WTC11 (cell line): ENCODE measurements around the gene OPCML. TPM values are rescaled to one million over a fixed set of nuclear protein-coding genes. Genes with fewer than 3 reads are reported as not detected.

Source experiments
- ATAC-seq: fragments of 200-7000 bp; cut with Tn5 transposase; 2 replicates; pipeline ENCODE4 v1.10.0; 2021; ENCODE audit warnings: mild to moderate bottlenecking, moderate library complexity
- CTCF ChIA-PET: fragments of 300-600 bp; sonication (Branson Sonifier 250); formaldehyde crosslinking; loops from one replicate; lab custom pipeline; 2021; ENCODE audit warnings: antibody characterized with exemption; lab: Charles Lee
- POLR2A ChIA-PET: fragments of 350-600 bp; sonication (Branson Sonifier 250); formaldehyde crosslinking; loops from one replicate; lab custom pipeline; 2021; ENCODE audit warnings: antibody characterized with exemption; lab: Charles Lee
- DNase-seq: peaks from one replicate; pipeline ENCODE4 v3.0.0; 2021; ENCODE audit warnings: low spot score
- H3K27ac Mint-ChIP-seq: 2 replicates; pipeline ENCODE4 v1.8.0; 2021; ENCODE audit warnings: mixed read lengths
- H3K27me3 Mint-ChIP-seq: 2 replicates; pipeline ENCODE4 v1.8.0; 2021; ENCODE audit warnings: low read depth, mild to moderate bottlenecking, moderate library complexity, mixed read lengths
- H3K36me3 Mint-ChIP-seq: 2 replicates; pipeline ENCODE4 v1.8.0; 2021; ENCODE audit warnings: mixed read lengths
- H3K4me1 Mint-ChIP-seq: 2 replicates; pipeline ENCODE4 v1.8.0; 2022; ENCODE audit warnings: mixed read lengths
- H3K4me3 Mint-ChIP-seq: 2 replicates; pipeline ENCODE4 v1.8.0; 2021; ENCODE audit warnings: mild to moderate bottlenecking, moderate library complexity, mixed read lengths
- H3K9me3 Mint-ChIP-seq: 2 replicates; pipeline ENCODE4 v1.8.0; 2021; ENCODE audit warnings: mixed read lengths
- AFF4 ChIP-seq: sonication (generic); formaldehyde crosslinking; IDR thresholded peaks from 2 replicates; pipeline ENCODE4 v1.8.1; 2023; ENCODE audit warnings: mild to moderate bottlenecking, missing genetic modification reagents, borderline replicate concordance
- CDX4 ChIP-seq: fragments of 250-450 bp; sonication (Bioruptor Pico); IDR thresholded peaks from 2 replicates; pipeline ENCODE4 v1.9.0; 2021; ENCODE audit warnings: moderate library complexity, mild to moderate bottlenecking, inconsistent platforms, borderline replicate concordance
- ERG ChIP-seq: fragments of 250-450 bp; sonication (Bioruptor Pico); IDR thresholded peaks from 2 replicates; pipeline ENCODE4 v1.8.0; 2021; ENCODE audit warnings: mild to moderate bottlenecking
- ESRRA ChIP-seq: sonication (generic); formaldehyde crosslinking; IDR thresholded peaks from 2 replicates; pipeline ENCODE4 v1.8.1; 2022; ENCODE audit warnings: mild to moderate bottlenecking, missing genetic modification reagents, borderline replicate concordance
- FOXJ3 ChIP-seq: sonication (generic); formaldehyde crosslinking; IDR thresholded peaks from 2 replicates; pipeline ENCODE4 v1.9.0; 2021; ENCODE audit warnings: missing genetic modification reagents, mild to moderate bottlenecking, borderline replicate concordance
- FOXK1 ChIP-seq: sonication (generic); formaldehyde crosslinking; IDR thresholded peaks from 2 replicates; pipeline ENCODE4 v1.8.0; 2022; ENCODE audit warnings: mild to moderate bottlenecking, moderate library complexity, missing genetic modification reagents
- GABPB1 ChIP-seq: sonication (generic); formaldehyde crosslinking; IDR thresholded peaks from 2 replicates; pipeline ENCODE4 v1.8.1; 2023; ENCODE audit warnings: mild to moderate bottlenecking, missing genetic modification reagents
- IRF2 ChIP-seq: sonication (generic); formaldehyde crosslinking; IDR thresholded peaks from 2 replicates; pipeline ENCODE4 v1.8.0; 2022; ENCODE audit warnings: low read depth, missing genetic modification reagents, borderline replicate concordance
- NFATC4 ChIP-seq: fragments of 250-450 bp; sonication (Bioruptor Pico); IDR thresholded peaks from 2 replicates; pipeline ENCODE4 v1.9.0; 2021; ENCODE audit warnings: mild to moderate bottlenecking
- NFE2L1 ChIP-seq: sonication (generic); formaldehyde crosslinking; IDR thresholded peaks from 2 replicates; pipeline ENCODE4 v1.8.1; 2023; ENCODE audit warnings: missing genetic modification reagents
- SMAD4 ChIP-seq: sonication (generic); formaldehyde crosslinking; IDR thresholded peaks from 2 replicates; pipeline ENCODE4 v1.8.0; 2022; ENCODE audit warnings: mild to moderate bottlenecking, missing genetic modification reagents
- TP53 ChIP-seq: sonication (generic); formaldehyde crosslinking; IDR thresholded peaks from 2 replicates; pipeline ENCODE4 v1.8.1; 2023; ENCODE audit warnings: mild to moderate bottlenecking, missing genetic modification reagents
- USF2 ChIP-seq: sonication (generic); formaldehyde crosslinking; IDR thresholded peaks from 2 replicates; pipeline ENCODE4 v1.8.1; 2023; ENCODE audit warnings: mild to moderate bottlenecking, missing genetic modification reagents, moderate library complexity
- total RNA-seq: library from RNA; stranded (reverse); gene quantifications from 3 replicates; pipeline ENCODE4 v1.2.3, GENCODE V29; 2021
- TF ChIP-seq, protein P1 (sequence below): sonication (generic); formaldehyde crosslinking; IDR thresholded peaks from 2 replicates; pipeline ENCODE4 v1.8.1; 2023; ENCODE audit warnings: mild to moderate bottlenecking, moderate library complexity, missing genetic modification reagents
- TF ChIP-seq, protein P2 (sequence below): sonication (generic); formaldehyde crosslinking; IDR thresholded peaks from 2 replicates; pipeline ENCODE4 v1.8.1; 2022; ENCODE audit warnings: low read depth, mild to moderate bottlenecking, moderate library complexity, missing genetic modification reagents, borderline replicate concordance

Gene OPCML
- total RNA-seq, 1 experiment from 2014 or later = 1.5 TPM

DNA sequence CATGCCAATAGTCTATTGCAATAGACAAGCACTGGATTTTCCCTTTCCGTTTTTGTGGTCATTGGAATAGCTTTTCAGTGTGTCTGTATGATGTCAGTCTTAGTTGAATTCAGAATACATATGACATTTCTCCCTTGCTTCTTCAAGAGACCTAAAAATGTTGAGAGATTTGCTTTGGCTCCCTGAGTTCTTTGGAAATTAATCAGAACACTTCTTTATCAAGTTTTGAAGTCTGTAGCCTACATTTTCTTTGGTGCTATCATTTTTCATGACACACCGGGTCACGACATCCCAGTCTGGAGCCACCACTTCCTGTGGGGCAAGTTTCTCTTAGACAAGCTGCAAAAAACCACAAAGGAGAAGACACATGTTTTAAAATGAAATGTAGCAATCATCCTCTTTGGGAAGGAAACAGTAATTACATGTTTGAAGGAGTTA, 847.1 kb downstream of the OPCML start (continued):
- TF ChIP-seq, protein P1, sequence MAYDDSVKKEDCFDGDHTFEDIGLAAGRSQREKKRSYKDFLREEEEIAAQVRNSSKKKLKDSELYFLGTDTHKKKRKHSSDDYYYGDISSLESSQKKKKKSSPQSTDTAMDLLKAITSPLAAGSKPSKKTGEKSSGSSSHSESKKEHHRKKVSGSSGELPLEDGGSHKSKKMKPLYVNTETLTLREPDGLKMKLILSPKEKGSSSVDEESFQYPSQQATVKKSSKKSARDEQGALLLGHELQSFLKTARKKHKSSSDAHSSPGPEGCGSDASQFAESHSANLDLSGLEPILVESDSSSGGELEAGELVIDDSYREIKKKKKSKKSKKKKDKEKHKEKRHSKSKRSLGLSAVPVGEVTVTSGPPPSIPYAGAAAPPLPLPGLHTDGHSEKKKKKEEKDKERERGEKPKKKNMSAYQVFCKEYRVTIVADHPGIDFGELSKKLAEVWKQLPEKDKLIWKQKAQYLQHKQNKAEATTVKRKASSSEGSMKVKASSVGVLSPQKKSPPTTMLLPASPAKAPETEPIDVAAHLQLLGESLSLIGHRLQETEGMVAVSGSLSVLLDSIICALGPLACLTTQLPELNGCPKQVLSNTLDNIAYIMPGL (CRISPR knock-in tag) = no peak
- no peak for TF ChIP-seq ESRRA (CRISPR knock-in tag)
- TF ChIP-seq NFE2L1 (CRISPR knock-in tag) = no peak

- Mint-ChIP-seq H3K4me3 (no peak overlapping the region), H3K27me3 (no peaks in the 10 kb centered on the region), H3K36me3 (0 out of 2 replicates have a peak, but pooled peaks cover 2% of the 10 kb centered on the region), H3K4me1 (peaks cover 18% of the 10 kb centered on the region), H3K27ac (no peak overlapping the region), H3K9me3 (peaks cover 9% of the 10 kb centered on the region)
- DNase-seq = no peak
- POLR2A ChIA-PET = no interaction called here
- CTCF ChIA-PET = no interaction called here
- no peak for ATAC-seq
- TF ChIP-seq GABPB1 (CRISPR knock-in tag) = peak; percentile 70
- TF ChIP-seq, protein P2, sequence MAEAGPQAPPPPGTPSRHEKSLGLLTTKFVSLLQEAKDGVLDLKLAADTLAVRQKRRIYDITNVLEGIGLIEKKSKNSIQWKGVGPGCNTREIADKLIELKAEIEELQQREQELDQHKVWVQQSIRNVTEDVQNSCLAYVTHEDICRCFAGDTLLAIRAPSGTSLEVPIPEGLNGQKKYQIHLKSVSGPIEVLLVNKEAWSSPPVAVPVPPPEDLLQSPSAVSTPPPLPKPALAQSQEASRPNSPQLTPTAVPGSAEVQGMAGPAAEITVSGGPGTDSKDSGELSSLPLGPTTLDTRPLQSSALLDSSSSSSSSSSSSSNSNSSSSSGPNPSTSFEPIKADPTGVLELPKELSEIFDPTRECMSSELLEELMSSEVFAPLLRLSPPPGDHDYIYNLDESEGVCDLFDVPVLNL (CRISPR knock-in tag) = no peak
Measured at GRCh38 chr11:132683602-132684001, 848.7 kb downstream of the OPCML start.

DNA sequence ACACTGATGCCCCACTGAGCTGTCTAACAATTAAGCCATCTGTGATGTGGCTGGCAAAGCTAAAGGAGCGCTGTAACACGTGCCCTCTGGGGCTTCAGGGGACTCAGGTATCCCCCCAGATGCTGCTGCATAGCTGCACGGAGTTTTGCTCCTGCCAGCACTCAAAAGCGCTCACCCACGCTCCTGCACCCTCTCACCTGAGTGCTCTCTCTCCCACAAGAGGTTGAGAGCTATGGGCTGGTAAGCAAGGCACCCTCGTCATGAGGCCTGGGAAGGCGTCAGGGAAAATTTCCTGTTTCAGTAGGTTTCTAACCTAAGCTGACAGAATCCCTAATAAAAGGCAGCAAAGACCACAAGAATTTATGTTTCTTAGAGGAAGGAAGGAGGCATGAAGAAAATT, 850.3 kb downstream of the OPCML start:
- ATAC-seq (no peak), DNase-seq (no peak)
- ChIA-PET POLR2A (no interaction called here), CTCF (no interaction called here)
- H3K36me3 Mint-ChIP-seq = peaks cover 16% of the 10 kb centered on the region
- H3K4me3 Mint-ChIP-seq = no peak overlapping the region
- 0 out of 2 replicates have a peak, but pooled peaks cover 5% of the 10 kb centered on the region for H3K27me3 Mint-ChIP-seq
- no peak overlapping the region for H3K27ac Mint-ChIP-seq
- TF ChIP-seq FOXJ3 (no peak), NFATC4 (CRISPR knock-in tag) (no peak), USF2 (CRISPR knock-in tag) (no peak), FOXK1 (CRISPR knock-in tag) (no peak), SMAD4 (CRISPR knock-in tag) (no peak), TP53 (CRISPR knock-in tag) (no peak), CDX4 (CRISPR knock-in tag) (no peak), ERG (CRISPR knock-in tag) (no peak), AFF4 (no peak), IRF2 (no peak)
- peaks cover 9% of the 10 kb centered on the region for H3K4me1 Mint-ChIP-seq
- H3K9me3 Mint-ChIP-seq = peaks cover 26% of the 10 kb centered on the region
